IMR-90 (cell line): Measurements from ENCODE around the gene STMN1. TPM values are rescaled to one million over a fixed set of nuclear protein-coding genes. Genes with fewer than 3 reads are reported as not detected.
A peak's percentile ranks its signal among the peaks of the same experiment; 100 is the strongest.
"Not testable (repeated sequence)": the region's sequence is repeated elsewhere in the genome, so short reads cannot be mapped to it uniquely, and the experiment has no call there.

ENCODE experiments used
- ATAC-seq: fragments of 200-7000 bp; cut with Tn5 transposase; 2 replicates; pipeline ENCODE4 v1.9.1; 2020; ENCODE audit warnings: low read depth, mild to moderate bottlenecking, moderate library complexity
- BruUV-seq: library from RNA; stranded (reverse); fragments of 400-500 nt; replicated peaks from 2 replicates; lab custom pipeline; 2021; lab: Mats Ljungman, UMichigan
- CTCF ChIA-PET: fragments of 300-600 bp; formaldehyde crosslinking; extraction: SDS; loops from one replicate; lab custom pipeline; 2021; ENCODE audit warnings: antibody characterized with exemption; lab: Yijun Ruan, JAX
- POLR2A ChIA-PET: fragments of 300-600 bp; sonication (Branson Sonifier 250); formaldehyde crosslinking; loops from one replicate; lab custom pipeline; 2022; ENCODE audit warnings: antibody characterized with exemption; ENCODE audit not compliant: unreplicated experiment; lab: Charles Lee
- DNase-seq: peaks from one replicate; pipeline ENCODE4 v3.0.0; 2013
- H2AFZ ChIP-seq: replicated peaks from 2 replicates; pipeline ENCODE3; 2013; ENCODE audit warnings: low read length, mild to moderate bottlenecking; ENCODE audit not compliant: poor library complexity
- H2AK5ac ChIP-seq: 2 replicates; pipeline ENCODE4 v1.6.1; 2013; ENCODE audit warnings: low read depth, low read length, inconsistent platforms
- H2AK9ac ChIP-seq: replicated peaks from 2 replicates; pipeline ENCODE3; 2013; ENCODE audit warnings: mild to moderate bottlenecking, low read depth, low read length, moderate library complexity; ENCODE audit not compliant: poor library complexity
- H2BK120ac ChIP-seq: 2 replicates; pipeline ENCODE4 v1.6.1; 2013; ENCODE audit warnings: low read depth, low read length, inconsistent platforms
- H2BK15ac ChIP-seq: 3 replicates; pipeline ENCODE4 v1.6.1; 2013; ENCODE audit warnings: low read depth, low read length, inconsistent platforms
- H2BK20ac ChIP-seq: 2 replicates; pipeline ENCODE4 v1.6.1; 2013; ENCODE audit warnings: low read depth, mild to moderate bottlenecking, inconsistent platforms, low read length, moderate library complexity
- H2BK5ac ChIP-seq: 2 replicates; pipeline ENCODE4 v1.6.1; 2013; ENCODE audit warnings: mild to moderate bottlenecking, low read depth, low read length, inconsistent platforms; ENCODE audit not compliant: poor library complexity, severe bottlenecking
- H3K14ac ChIP-seq: replicated peaks from 2 replicates; pipeline ENCODE4 v1.6.1; 2013; ENCODE audit warnings: low read depth, low read length, inconsistent platforms
- H3K18ac ChIP-seq: 2 replicates; pipeline ENCODE4 v1.6.1; 2013; ENCODE audit warnings: low read depth, low read length, control low read depth
- H3K23ac ChIP-seq: 2 replicates; pipeline ENCODE4 v1.6.1; 2013; ENCODE audit warnings: low read depth, low read length, inconsistent platforms
- H3K27ac ChIP-seq: 2 replicates; pipeline ENCODE4 v1.5.1; 2013; ENCODE audit warnings: mild to moderate bottlenecking, control low read depth, low read length; ENCODE audit not compliant: insufficient read depth
- H3K27me3 ChIP-seq: 2 replicates; pipeline ENCODE4 v1.6.1; 2013; ENCODE audit warnings: low read length; ENCODE audit not compliant: control insufficient read depth, insufficient read depth
- H3K36me3 ChIP-seq: 2 replicates; pipeline ENCODE4 v1.6.1; 2013; ENCODE audit warnings: low read length, mixed read lengths; ENCODE audit not compliant: control insufficient read depth, insufficient read depth
- H3K4ac ChIP-seq: 2 replicates; pipeline ENCODE4 v1.6.1; 2013; ENCODE audit warnings: low read depth, low read length, inconsistent platforms
- H3K4me1 ChIP-seq: 2 replicates; pipeline ENCODE4 v1.6.1; 2013; ENCODE audit warnings: low read length, mixed read lengths; ENCODE audit not compliant: control insufficient read depth, insufficient read depth
- H3K4me2 ChIP-seq: 2 replicates; pipeline ENCODE4 v1.6.1; 2013; ENCODE audit warnings: low read depth, mild to moderate bottlenecking, control low read depth, low read length, moderate library complexity
- H3K4me3 ChIP-seq: 2 replicates; pipeline ENCODE4 v1.5.1; 2013; ENCODE audit warnings: low read depth, mild to moderate bottlenecking, control low read depth, low read length, moderate library complexity; ENCODE audit not compliant: insufficient read depth
- H3K56ac ChIP-seq: 2 replicates; pipeline ENCODE4 v1.6.1; 2013; ENCODE audit warnings: low read length, inconsistent platforms; ENCODE audit not compliant: insufficient read depth; ENCODE audit errors: extremely low read depth
- H3K79me1 ChIP-seq, 2 experiments: 2 replicates each; pipeline ENCODE4 v1.6.1; 2013; ENCODE audit warnings: low read length in 2 of 2, inconsistent platforms in 1 of 2, low read depth in 1 of 2
- H3K9ac ChIP-seq: 2 replicates; pipeline ENCODE4 v1.6.1; 2013; ENCODE audit warnings: low read depth, low read length, control low read depth
- H3K9me1 ChIP-seq: 2 replicates; pipeline ENCODE4 v1.6.1; 2013; ENCODE audit warnings: low read length, inconsistent platforms; ENCODE audit not compliant: insufficient read depth
- H3K9me3 ChIP-seq: 2 replicates; pipeline ENCODE4 v1.6.1; 2013; ENCODE audit warnings: low read length; ENCODE audit not compliant: control insufficient read depth, insufficient read depth
- H4K20me1 ChIP-seq: 2 replicates; pipeline ENCODE4 v1.6.1; 2013; ENCODE audit warnings: low read length, inconsistent platforms; ENCODE audit not compliant: insufficient read depth
- H4K5ac ChIP-seq: 2 replicates; pipeline ENCODE4 v1.6.1; 2013; ENCODE audit warnings: mild to moderate bottlenecking, low read depth, low read length, control low read depth
- H4K8ac ChIP-seq, 2 experiments: 2 replicates each; pipeline ENCODE4 v1.6.1; 2013; ENCODE audit warnings: low read depth in 2 of 2, low read length in 2 of 2, control low read depth in 1 of 2, inconsistent platforms in 1 of 2
- H4K91ac ChIP-seq: 2 replicates; pipeline ENCODE4 v1.6.1; 2013; ENCODE audit warnings: low read depth, low read length, inconsistent platforms; ENCODE audit not compliant: insufficient read depth
- CEBPB ChIP-seq: IDR thresholded peaks from 2 replicates; pipeline ENCODE4 v1.6.1; 2012; ENCODE audit warnings: low read depth, low read length, improper control_type of control experiment
- RAD21 ChIP-seq: IDR thresholded peaks from 2 replicates; pipeline ENCODE4 v1.6.1; 2012; ENCODE audit warnings: low read length, improper control_type of control experiment
- WGBS, 2 experiments: methylation state at CpG; one replicate each; pipeline versions ENCODE4 v1.1.5 to v1.1.7; 2013; ENCODE audit warnings: missing lambda C conversion rate in 2 of 2; ENCODE audit not compliant: insufficient read length in 1 of 2; ENCODE audit errors: extremely low coverage in 2 of 2; 5-methylcytosine and 5-hydroxymethylcytosine counted together
- dilution Hi-C: fragments of 300-500 bp; cut with HindIII; formaldehyde crosslinking; loops from one replicate; pipeline ENCODE4 v1.14.3; 2018; ENCODE audit warnings: low sequenced_read_pairs; ENCODE audit not compliant: unreplicated experiment
- in situ Hi-C: fragments of 300-500 bp; cut with MboI; formaldehyde crosslinking; loops from 3 replicates; pipeline ENCODE4 v1.14.3; 2019; ENCODE audit warnings: low sequenced_read_pairs, inconsistent platforms, mixed read lengths
- intact Hi-C: fragments of 100-400 bp; cut with micrococcal nuclease; formaldehyde crosslinking; loops from 2 replicates; pipeline ENCODE4 v1.10.0; 2022
- polyA plus RNA-seq, 3 experiments: library from polyadenylated mRNA; depleted of rRNA; stranded (reverse); fragments of >200 nt; gene quantifications; 2 replicates each; pipeline ENCODE4 v1.2.3, GENCODE V29; 2012; ENCODE audit warnings: low replicate concordance in 1 of 3
- total RNA-seq: library from RNA; depleted of rRNA; stranded (reverse); fragments of >200 nt; gene quantifications from 2 replicates; pipeline ENCODE4 v1.2.3, GENCODE V29; 2012

The STMN1 gene
- total and polyA plus RNA-seq, 2 of the 4 experiments (the other 2 are of a cell fraction) = 93.0 to 273 TPM

DNA sequence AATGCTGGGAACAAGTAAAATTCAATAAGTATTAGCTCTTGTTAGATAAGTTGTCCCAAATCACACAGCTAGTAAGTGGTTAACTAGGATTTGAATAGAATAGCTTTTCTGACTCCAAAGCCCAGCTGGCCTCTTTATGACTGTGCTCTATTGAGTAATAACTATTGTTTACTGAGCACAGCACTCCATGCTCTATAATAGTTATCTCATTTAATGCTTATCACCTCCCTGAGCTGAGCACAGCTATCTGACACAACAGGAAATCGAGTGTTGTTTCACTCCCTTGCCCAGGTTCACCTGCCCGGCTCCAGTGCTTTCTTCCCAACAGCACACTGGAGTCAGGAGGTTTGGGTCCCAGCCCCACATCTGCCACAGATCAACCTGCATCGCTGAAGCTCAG, 38.8 kb upstream of the STMN1 start:
- intact Hi-C loops (loop anchor here (5.0 kb wide), 1 partner anchor 47 kb away; no protein-coding TSS in a partner anchor), in situ Hi-C loops (no loop called here), dilution Hi-C loops (no loop called here)
- H3K4me2 ChIP-seq = no peak overlapping the region
- H2AK5ac ChIP-seq = no peak overlapping the region
- H4K5ac ChIP-seq = no peak overlapping the region
- H2BK15ac ChIP-seq = no peak overlapping the region
- no peak overlapping the region for H4K8ac ChIP-seq
- no peaks in the 10 kb centered on the region; the same call in 1 of the 2 replicates for H3K9me3 ChIP-seq
- no peak overlapping the region for H3K14ac ChIP-seq
- H3K9ac ChIP-seq = no peak overlapping the region
- H3K36me3 ChIP-seq = no peaks in the 10 kb centered on the region
- H3K4me1 ChIP-seq = no peaks in the 10 kb centered on the region; the same call in 1 of the 2 replicates
- WGBS, 2 experiments = 83% methylated on average over 1 of the region's 3 CpGs; no CpG with 5 or more reads in 1 of the 2 experiments
- H3K4me3 ChIP-seq = no peak overlapping the region
- no peaks in the 10 kb centered on the region for H3K79me1 ChIP-seq
- ATAC-seq (peak; percentile 69), DNase-seq (peak; percentile 55)
- no peak overlapping the region for H2BK20ac ChIP-seq
- no peaks in the 10 kb centered on the region for H3K9me1 ChIP-seq
- no peak overlapping the region for H3K56ac ChIP-seq
- no TSS peak for BruUV-seq
- POLR2A ChIA-PET = no interaction called here
- H3K27me3 ChIP-seq = no peaks in the 10 kb centered on the region
- no peak overlapping the region for H3K23ac ChIP-seq
- no peak overlapping the region for H2AK9ac ChIP-seq
- no peak overlapping the region for H3K18ac ChIP-seq
- no peak overlapping the region for H3K27ac ChIP-seq
- H2AFZ ChIP-seq = no peak overlapping the region
- no peaks in the 10 kb centered on the region for H4K20me1 ChIP-seq
- H4K91ac ChIP-seq = no peak overlapping the region
- H2BK120ac ChIP-seq = no peak overlapping the region
- TF ChIP-seq CEBPB (peak; percentile 71), RAD21 (no peak)
- no peak overlapping the region for H2BK5ac ChIP-seq
- no peak overlapping the region for H3K4ac ChIP-seq
- CTCF ChIA-PET = no interaction called here

DNA sequence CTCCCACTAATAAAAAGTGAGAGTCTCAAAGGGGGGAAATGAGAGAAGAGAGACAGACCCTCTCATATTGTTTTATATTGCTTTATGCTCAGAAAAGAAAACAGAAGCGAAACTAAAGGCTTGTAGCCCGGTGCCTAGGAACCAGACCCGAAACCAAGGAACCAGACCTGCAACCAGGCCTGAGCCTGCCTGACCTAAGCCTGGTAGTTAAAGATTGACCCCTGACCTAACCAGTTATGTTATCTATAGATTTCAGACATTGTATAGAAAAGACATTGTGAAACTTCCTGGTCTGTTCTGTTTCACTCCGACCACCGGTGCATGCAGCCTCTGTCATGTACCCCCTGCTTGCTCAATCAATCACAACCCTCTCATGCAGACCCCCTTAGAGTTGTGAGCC, 37.3 kb upstream of the STMN1 start:
- CTCF ChIA-PET = not testable (repeated sequence)

More for the DNA sequence above, 37.3 kb upstream of the STMN1 start:
- H3K9ac ChIP-seq, H4K5ac ChIP-seq, H2AK9ac ChIP-seq, H3K79me1 ChIP-seq, intact Hi-C loops, H3K23ac ChIP-seq, H3K18ac ChIP-seq, H2AFZ ChIP-seq, H2BK20ac ChIP-seq, H2BK120ac ChIP-seq, H3K4ac ChIP-seq, H3K56ac ChIP-seq, POLR2A ChIA-PET, H3K14ac ChIP-seq, H2BK5ac ChIP-seq, ATAC-seq, H4K8ac ChIP-seq, H3K27ac ChIP-seq, H3K4me3 ChIP-seq, H2BK15ac ChIP-seq, H2AK5ac ChIP-seq, H4K20me1 ChIP-seq, H3K9me1 ChIP-seq, DNase-seq, in situ Hi-C loops, H3K36me3 ChIP-seq, H3K4me2 ChIP-seq, BruUV-seq, H4K91ac ChIP-seq, H3K27me3 ChIP-seq, H3K9me3 ChIP-seq, dilution Hi-C loops, H3K4me1 ChIP-seq: not testable (repeated sequence)
- WGBS, 2 experiments = no CpG with 5 or more reads among the region's 5 CpGs
